DND-41 (cell line): ENCODE data around the gene IFI30.

Experiments used
- ATAC-seq: fragments of 200-7000 bp; cut with Tn5 transposase; 3 replicates; pipeline ENCODE4 v1.9.1; 2021; ENCODE audit warnings: low read depth; ENCODE audit not compliant: insufficient read depth
- DNase-seq: peaks from one replicate; pipeline ENCODE4 v3.0.0-alpha.2; 2020
- H2AFZ ChIP-seq: 2 replicates; pipeline ENCODE4 v1.6.0; 2012; ENCODE audit warnings: low read depth, low read length
- H3K27ac ChIP-seq: 2 replicates; pipeline ENCODE4 v1.5.1; 2012; ENCODE audit warnings: low read length, inconsistent platforms
- H3K27me3 ChIP-seq: fragments of 200-600 bp; sonication (generic); 2 replicates; pipeline ENCODE4 v1.6.0; 2012; ENCODE audit warnings: low read length, mild to moderate bottlenecking, inconsistent platforms; ENCODE audit not compliant: insufficient read depth, poor library complexity
- H3K36me3 ChIP-seq: 2 replicates; pipeline ENCODE4 v1.5.1; 2012; ENCODE audit warnings: low read length, inconsistent platforms; ENCODE audit not compliant: insufficient read depth
- H3K4me1 ChIP-seq: 2 replicates; pipeline ENCODE4 v1.5.1; 2012; ENCODE audit warnings: mild to moderate bottlenecking, low read length; ENCODE audit not compliant: insufficient read depth
- H3K4me2 ChIP-seq: 2 replicates; pipeline ENCODE4 v1.6.0; 2012; ENCODE audit warnings: mild to moderate bottlenecking, moderate library complexity, low read length, inconsistent platforms; ENCODE audit not compliant: insufficient read depth
- H3K4me3 ChIP-seq, 2 experiments: fragments of 200-600 bp in 1 of 2; shearing (Covaris generic) in 1 of 2; 2 replicates each; pipeline ENCODE4 v1.5.1; 2012 to 2016; ENCODE audit warnings: inconsistent platforms in 2 of 2, low read length in 2 of 2, mild to moderate bottlenecking in 2 of 2, low read depth in 1 of 2, moderate library complexity in 1 of 2
- H3K79me2 ChIP-seq: 2 replicates; pipeline ENCODE4 v1.6.0; 2012; ENCODE audit warnings: low read length, inconsistent platforms; ENCODE audit not compliant: insufficient read depth
- H3K9ac ChIP-seq: 2 replicates; pipeline ENCODE4 v1.6.0; 2012; ENCODE audit warnings: low read depth, mild to moderate bottlenecking, inconsistent platforms, low read length, moderate library complexity
- H3K9me3 ChIP-seq: 2 replicates; pipeline ENCODE4 v1.5.1; 2012; ENCODE audit warnings: low read length, moderate library complexity, mild to moderate bottlenecking, inconsistent platforms; ENCODE audit not compliant: insufficient read depth, severe bottlenecking
- H4K20me1 ChIP-seq: 2 replicates; pipeline ENCODE4 v1.6.0; 2012; ENCODE audit warnings: low read length; ENCODE audit not compliant: insufficient read depth
- EZH2 ChIP-seq: IDR thresholded peaks from 3 replicates; pipeline ENCODE4 v1.6.1; 2012; ENCODE audit warnings: borderline replicate concordance, low read depth, mild to moderate bottlenecking, moderate library complexity, low read length, inconsistent platforms; ENCODE audit not compliant: severe bottlenecking
- TF ChIP-seq, protein P1 (sequence below): IDR thresholded peaks from 2 replicates; pipeline ENCODE4 v1.5.1; 2012; ENCODE audit warnings: borderline replicate concordance, low read length, moderate library complexity, mild to moderate bottlenecking; ENCODE audit not compliant: poor library complexity, severe bottlenecking; ENCODE audit errors: extremely low read depth

Gene IFI30

DNA sequence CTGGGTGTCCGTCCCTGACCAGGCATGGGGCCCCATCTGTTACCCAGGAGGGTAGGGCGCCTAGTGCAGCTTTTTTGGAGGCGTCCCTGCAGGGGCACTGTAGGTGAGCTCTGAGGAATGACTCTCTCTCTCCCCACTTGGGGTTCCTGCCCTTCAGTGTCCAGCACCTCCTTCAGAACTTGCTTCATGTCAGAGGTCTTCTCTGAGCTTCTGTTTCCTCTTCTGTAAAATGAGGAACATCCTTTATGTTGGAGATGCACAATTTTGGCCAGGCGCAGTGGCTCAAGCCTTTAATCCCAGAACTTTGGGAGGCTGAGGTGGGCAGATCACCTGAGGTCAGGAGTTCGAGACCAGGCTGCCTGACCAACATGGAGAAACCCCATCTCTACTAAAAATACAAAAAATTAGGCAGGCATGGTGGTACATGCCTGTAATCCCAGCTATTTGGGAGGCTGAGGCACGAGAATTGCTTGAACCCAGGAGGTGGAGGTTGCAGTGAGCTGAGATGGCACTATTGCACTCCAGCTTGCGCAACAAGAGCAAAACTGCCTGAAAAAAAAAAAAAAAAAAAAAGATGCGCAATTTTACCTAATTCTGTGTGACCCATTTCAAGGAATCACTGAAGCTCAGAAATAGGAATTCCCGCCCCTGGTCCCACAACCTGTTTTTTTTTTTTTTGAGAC lies 35.8 kb upstream of the IFI30 start:
- no peaks in the 10 kb centered on the region for H3K79me2 ChIP-seq
- no peaks in the 10 kb centered on the region for H3K4me1 ChIP-seq
- ATAC-seq (no peak), DNase-seq (no peak)
- H4K20me1 ChIP-seq = no peaks in the 10 kb centered on the region
- H3K4me2 ChIP-seq = no peak overlapping the region
- no peaks in the 10 kb centered on the region for H3K27me3 ChIP-seq
- H3K4me3 ChIP-seq = no peak overlapping the region
- H3K36me3 ChIP-seq = peaks cover 4% of the 10 kb centered on the region; the same call in 1 of the 2 replicates
- TF ChIP-seq EZH2 = no peak
- TF ChIP-seq, protein P1, sequence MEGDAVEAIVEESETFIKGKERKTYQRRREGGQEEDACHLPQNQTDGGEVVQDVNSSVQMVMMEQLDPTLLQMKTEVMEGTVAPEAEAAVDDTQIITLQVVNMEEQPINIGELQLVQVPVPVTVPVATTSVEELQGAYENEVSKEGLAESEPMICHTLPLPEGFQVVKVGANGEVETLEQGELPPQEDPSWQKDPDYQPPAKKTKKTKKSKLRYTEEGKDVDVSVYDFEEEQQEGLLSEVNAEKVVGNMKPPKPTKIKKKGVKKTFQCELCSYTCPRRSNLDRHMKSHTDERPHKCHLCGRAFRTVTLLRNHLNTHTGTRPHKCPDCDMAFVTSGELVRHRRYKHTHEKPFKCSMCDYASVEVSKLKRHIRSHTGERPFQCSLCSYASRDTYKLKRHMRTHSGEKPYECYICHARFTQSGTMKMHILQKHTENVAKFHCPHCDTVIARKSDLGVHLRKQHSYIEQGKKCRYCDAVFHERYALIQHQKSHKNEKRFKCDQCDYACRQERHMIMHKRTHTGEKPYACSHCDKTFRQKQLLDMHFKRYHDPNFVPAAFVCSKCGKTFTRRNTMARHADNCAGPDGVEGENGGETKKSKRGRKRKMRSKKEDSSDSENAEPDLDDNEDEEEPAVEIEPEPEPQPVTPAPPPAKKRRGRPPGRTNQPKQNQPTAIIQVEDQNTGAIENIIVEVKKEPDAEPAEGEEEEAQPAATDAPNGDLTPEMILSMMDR = no peak
- no peaks in the 10 kb centered on the region for H3K9me3 ChIP-seq
- no peak overlapping the region for H2AFZ ChIP-seq
- H3K9ac ChIP-seq = no peak overlapping the region
- H3K27ac ChIP-seq = no peak overlapping the region

DNA sequence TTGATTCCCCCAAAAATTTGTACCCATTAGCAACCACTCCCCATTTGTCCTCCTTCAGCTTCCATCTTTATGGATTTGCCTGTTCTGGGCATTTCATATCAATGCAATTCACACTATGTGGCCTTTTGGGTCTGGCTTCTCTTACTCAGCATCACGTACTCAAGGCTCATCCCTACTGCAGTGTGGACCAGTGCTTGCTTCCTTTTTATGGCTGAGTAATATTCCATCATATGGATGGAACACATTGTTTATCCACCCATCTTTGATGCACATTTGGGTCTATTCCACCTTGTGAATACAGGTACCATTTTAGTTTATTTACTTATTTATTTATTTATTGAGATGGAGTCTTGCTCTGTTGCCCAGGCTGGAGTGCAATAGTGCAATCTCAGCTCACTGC lies 33.1 kb upstream of the IFI30 start:
- DNase-seq (no peak), ATAC-seq (no peak)
- H3K27ac ChIP-seq = no peak overlapping the region
- H3K4me3 ChIP-seq = no peak overlapping the region
- H3K9ac ChIP-seq = no peak overlapping the region
- H3K4me2 ChIP-seq = no peak overlapping the region
- H3K36me3 ChIP-seq = peaks cover 4% of the 10 kb centered on the region; the same call in 1 of the 2 replicates
- H3K4me1 ChIP-seq = no peaks in the 10 kb centered on the region
- H4K20me1 ChIP-seq = no peaks in the 10 kb centered on the region
- no peaks in the 10 kb centered on the region for H3K79me2 ChIP-seq
- H2AFZ ChIP-seq = no peak overlapping the region
- H3K9me3 ChIP-seq = no peaks in the 10 kb centered on the region
- H3K27me3 ChIP-seq = no peaks in the 10 kb centered on the region
- no peak for TF ChIP-seq EZH2
- TF ChIP-seq, protein P1 = no peak

DNA sequence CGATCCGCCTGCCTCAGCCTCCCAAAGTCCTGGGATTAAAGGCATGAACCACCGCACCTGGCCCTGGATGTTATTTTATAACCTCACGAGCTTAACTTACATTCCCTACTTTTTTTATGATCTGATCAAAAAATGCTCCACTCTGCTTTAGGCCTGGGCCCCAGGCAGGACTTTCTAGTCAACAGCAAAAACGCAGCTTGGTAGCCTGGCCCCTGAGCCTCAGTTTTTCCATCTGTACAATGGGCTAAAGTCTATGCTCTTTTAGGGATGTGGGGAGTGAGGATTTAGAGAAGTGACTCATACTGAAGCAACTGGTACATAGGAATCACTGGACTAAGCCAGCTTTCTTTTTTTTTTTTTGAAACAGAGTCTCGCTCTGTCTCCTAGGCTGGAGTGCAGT lies 32.6 kb upstream of the IFI30 start:
- DNase-seq = no peak
- Histone ChIP-seq H4K20me1 (no peaks in the 10 kb centered on the region), H3K9ac (no peak overlapping the region), H3K4me1 (no peaks in the 10 kb centered on the region), H3K4me2 (no peak overlapping the region), H3K4me3 (no peak overlapping the region), H3K9me3 (no peaks in the 10 kb centered on the region), H3K36me3 (peaks cover 4% of the 10 kb centered on the region; the same call in 1 of the 2 replicates), H3K79me2 (no peaks in the 10 kb centered on the region), H3K27me3 (no peaks in the 10 kb centered on the region), H2AFZ (no peak overlapping the region), H3K27ac (no peak overlapping the region)
- TF ChIP-seq, protein P1 = no peak
- TF ChIP-seq EZH2 = no peak
- no peak for ATAC-seq
